HG03469 (cell line): ENCODE data around the gene GALNT10.

Experiments used
- ATAC-seq: cut with Tn5 transposase; IDR thresholded peaks from one replicate; pipeline ENCODE4 v1.9.1; 2021; ENCODE audit warnings: mild to moderate bottlenecking, moderate library complexity, moderate number of reproducible peaks; ENCODE audit not compliant: unreplicated experiment

The GALNT10 gene

GRCh38 chr5:154396128-154396527 lies 205.6 kb downstream of the GALNT10 start:
- ATAC-seq: no peak

GRCh38 chr5:154397652-154398406 lies 207.3 kb downstream of the GALNT10 start:
- ATAC-seq: no peak

- no peak for ATAC-seq
These were observed 210.1 kb downstream of the GALNT10 start for GRCh38 chr5:154400678-154401077.

GRCh38 chr5:154401355-154401754 lies 210.8 kb downstream of the GALNT10 start:
- ATAC-seq: no peak

GRCh38 chr5:154401931-154402330 lies 211.4 kb downstream of the GALNT10 start:
- ATAC-seq: no peak

GRCh38 chr5:154402611-154403010 lies 212.1 kb downstream of the GALNT10 start:
- no peak for ATAC-seq

- ATAC-seq: no peak
These were observed 212.7 kb downstream of the GALNT10 start for GRCh38 chr5:154403234-154403633.

- no peak for ATAC-seq
These were observed 213.3 kb downstream of the GALNT10 start for GRCh38 chr5:154403776-154404387.

GRCh38 chr5:154405078-154405792 lies 214.7 kb downstream of the GALNT10 start:
- peak; percentile 80 for ATAC-seq

GRCh38 chr5:154406231-154406630 lies 215.7 kb downstream of the GALNT10 start:
- ATAC-seq: no peak

- ATAC-seq: no peak
These were observed 216.3 kb downstream of the GALNT10 start for GRCh38 chr5:154406826-154407225.

GRCh38 chr5:154408811-154409210 lies 218.3 kb downstream of the GALNT10 start:
- no peak for ATAC-seq

GRCh38 chr5:154409230-154409840 lies 218.8 kb downstream of the GALNT10 start:
- ATAC-seq: no peak

- ATAC-seq: no peak
These were observed 219.5 kb downstream of the GALNT10 start for GRCh38 chr5:154410008-154410407.

GRCh38 chr5:154410786-154411185 lies 220.3 kb downstream of the GALNT10 start:
- no peak for ATAC-seq

GRCh38 chr5:154411338-154411737 lies 220.8 kb downstream of the GALNT10 start:
- no peak for ATAC-seq

- no peak for ATAC-seq
These were observed 221.8 kb downstream of the GALNT10 start for GRCh38 chr5:154412316-154412715.

GRCh38 chr5:154412925-154413324 lies 222.4 kb downstream of the GALNT10 start:
- no peak for ATAC-seq

GRCh38 chr5:154415114-154415513 lies 224.6 kb downstream of the GALNT10 start:
- ATAC-seq: no peak

- ATAC-seq: no peak
These were observed 227.8 kb downstream of the GALNT10 start for GRCh38 chr5:154418344-154418820.

GRCh38 chr5:154419236-154419635 lies 228.7 kb downstream of the GALNT10 start:
- ATAC-seq: no peak
